WTC11 (cell line): ENCODE results near the gene DNAJC25. TPM values are rescaled to one million over a fixed set of nuclear protein-coding genes. Genes with fewer than 3 reads are reported as not detected.

Experiments used
- ATAC-seq: fragments of 200-7000 bp; cut with Tn5 transposase; 2 replicates; pipeline ENCODE4 v1.10.0; 2021; ENCODE audit warnings: mild to moderate bottlenecking, moderate library complexity
- CTCF ChIA-PET: fragments of 300-600 bp; sonication (Branson Sonifier 250); formaldehyde crosslinking; loops from one replicate; lab custom pipeline; 2021; ENCODE audit warnings: antibody characterized with exemption; lab: Charles Lee
- POLR2A ChIA-PET: fragments of 350-600 bp; sonication (Branson Sonifier 250); formaldehyde crosslinking; loops from one replicate; lab custom pipeline; 2021; ENCODE audit warnings: antibody characterized with exemption; lab: Charles Lee
- DNase-seq: peaks from one replicate; pipeline ENCODE4 v3.0.0; 2021; ENCODE audit warnings: low spot score
- H3K27ac Mint-ChIP-seq: 2 replicates; pipeline ENCODE4 v1.8.0; 2021; ENCODE audit warnings: mixed read lengths
- H3K27me3 Mint-ChIP-seq: 2 replicates; pipeline ENCODE4 v1.8.0; 2021; ENCODE audit warnings: low read depth, mild to moderate bottlenecking, moderate library complexity, mixed read lengths
- H3K36me3 Mint-ChIP-seq: 2 replicates; pipeline ENCODE4 v1.8.0; 2021; ENCODE audit warnings: mixed read lengths
- H3K4me1 Mint-ChIP-seq: 2 replicates; pipeline ENCODE4 v1.8.0; 2022; ENCODE audit warnings: mixed read lengths
- H3K4me3 Mint-ChIP-seq: 2 replicates; pipeline ENCODE4 v1.8.0; 2021; ENCODE audit warnings: mild to moderate bottlenecking, moderate library complexity, mixed read lengths
- H3K9me3 Mint-ChIP-seq: 2 replicates; pipeline ENCODE4 v1.8.0; 2021; ENCODE audit warnings: mixed read lengths
- ATF2 ChIP-seq: sonication (generic); formaldehyde crosslinking; IDR thresholded peaks from 2 replicates; pipeline ENCODE4 v1.8.1; 2022; ENCODE audit warnings: low read depth, missing genetic modification reagents, borderline replicate concordance
- ATF3 ChIP-seq: sonication (generic); formaldehyde crosslinking; conservative IDR thresholded peaks from 2 replicates; pipeline ENCODE4 v1.8.1; 2022; ENCODE audit warnings: mild to moderate bottlenecking, missing genetic modification reagents
- ERG ChIP-seq: fragments of 250-450 bp; sonication (Bioruptor Pico); IDR thresholded peaks from 2 replicates; pipeline ENCODE4 v1.8.0; 2021; ENCODE audit warnings: mild to moderate bottlenecking
- FOXK1 ChIP-seq: sonication (generic); formaldehyde crosslinking; IDR thresholded peaks from 2 replicates; pipeline ENCODE4 v1.8.0; 2022; ENCODE audit warnings: mild to moderate bottlenecking, moderate library complexity, missing genetic modification reagents
- IRF1 ChIP-seq: sonication (generic); formaldehyde crosslinking; IDR thresholded peaks from 2 replicates; pipeline ENCODE4 v1.8.0; 2023; ENCODE audit warnings: missing genetic modification reagents
- JAZF1 ChIP-seq: fragments of 250-450 bp; sonication (Bioruptor Pico); IDR thresholded peaks from 2 replicates; pipeline ENCODE4 v1.9.0; 2021; ENCODE audit warnings: moderate library complexity, mild to moderate bottlenecking, inconsistent platforms
- KAT7 ChIP-seq: sonication (generic); formaldehyde crosslinking; IDR thresholded peaks from 2 replicates; pipeline ENCODE4 v1.8.1; 2023; ENCODE audit warnings: missing genetic modification reagents, mild to moderate bottlenecking, borderline replicate concordance
- MXD4 ChIP-seq: fragments of 250-450 bp; sonication (Bioruptor Pico); IDR thresholded peaks from 2 replicates; pipeline ENCODE4 v1.8.0; 2021; ENCODE audit warnings: mild to moderate bottlenecking, moderate library complexity, borderline replicate concordance
- MYBL2 ChIP-seq: sonication (generic); formaldehyde crosslinking; IDR thresholded peaks from 2 replicates; pipeline ENCODE4 v1.8.1; 2023; ENCODE audit warnings: mild to moderate bottlenecking, moderate library complexity, missing genetic modification reagents
- OVOL2 ChIP-seq: fragments of 250-450 bp; sonication (Bioruptor Pico); IDR thresholded peaks from 2 replicates; pipeline ENCODE4 v1.9.0; 2021; ENCODE audit warnings: mild to moderate bottlenecking, borderline replicate concordance
- SMAD3 ChIP-seq: sonication (generic); formaldehyde crosslinking; IDR thresholded peaks from 2 replicates; pipeline ENCODE4 v1.8.0; 2022; ENCODE audit warnings: missing genetic modification reagents, mild to moderate bottlenecking, borderline replicate concordance
- SMAD4 ChIP-seq: sonication (generic); formaldehyde crosslinking; IDR thresholded peaks from 2 replicates; pipeline ENCODE4 v1.8.0; 2022; ENCODE audit warnings: mild to moderate bottlenecking, missing genetic modification reagents
- SP1 ChIP-seq: sonication (generic); formaldehyde crosslinking; conservative IDR thresholded peaks from 2 replicates; pipeline ENCODE4 v1.8.1; 2022; ENCODE audit warnings: missing genetic modification reagents
- ZBTB21 ChIP-seq: sonication (generic); formaldehyde crosslinking; IDR thresholded peaks from 2 replicates; pipeline ENCODE4 v1.8.1; 2023; ENCODE audit warnings: mild to moderate bottlenecking, missing genetic modification reagents, borderline replicate concordance
- ZNF138 ChIP-seq: sonication (generic); formaldehyde crosslinking; conservative IDR thresholded peaks from 2 replicates; pipeline ENCODE4 v1.8.1; 2022; ENCODE audit warnings: mild to moderate bottlenecking, moderate library complexity, missing genetic modification reagents
- ZNF219 ChIP-seq: sonication (generic); formaldehyde crosslinking; IDR thresholded peaks from 2 replicates; pipeline ENCODE4 v1.8.0; 2023; ENCODE audit warnings: missing genetic modification reagents, mild to moderate bottlenecking, borderline replicate concordance
- ZNF232 ChIP-seq: sonication (generic); formaldehyde crosslinking; IDR thresholded peaks from 2 replicates; pipeline ENCODE4 v1.8.0; 2022; ENCODE audit warnings: mild to moderate bottlenecking, missing genetic modification reagents
- total RNA-seq: library from RNA; stranded (reverse); gene quantifications from 3 replicates; pipeline ENCODE4 v1.2.3, GENCODE V29; 2021
- TF ChIP-seq, protein P1 (sequence below): sonication (generic); formaldehyde crosslinking; IDR thresholded peaks from 2 replicates; pipeline ENCODE4 v1.8.1; 2023; ENCODE audit warnings: mild to moderate bottlenecking, moderate library complexity, missing genetic modification reagents

DNAJC25 gene
- total RNA-seq, 1 experiment from 2014 or later = 7.4 TPM

DNA sequence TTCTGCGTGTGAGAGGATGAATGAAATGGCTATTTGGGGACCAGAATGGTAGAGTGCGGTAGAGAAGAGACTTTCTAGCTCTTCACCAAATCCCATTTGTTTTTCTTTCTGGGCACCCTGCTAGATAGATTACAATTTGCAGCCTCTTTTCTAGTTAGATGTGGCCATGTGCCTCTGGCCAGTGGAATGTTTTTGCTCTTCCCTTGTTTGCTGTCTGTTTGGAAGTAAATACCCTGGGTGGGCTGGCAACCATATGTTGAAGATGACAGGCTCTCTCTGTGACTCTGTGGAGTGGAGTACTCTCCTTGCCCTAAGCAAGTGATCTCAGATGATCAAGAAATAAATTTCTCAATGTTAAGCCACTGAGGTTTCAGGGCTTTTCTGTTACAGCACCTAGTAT lies 43.2 kb downstream of the DNAJC25 start:
- Mint-ChIP-seq H3K36me3 (peaks cover 6% of the 10 kb centered on the region), H3K4me1 (no peaks in the 10 kb centered on the region), H3K9me3 (peaks cover 3% of the 10 kb centered on the region), H3K27ac (no peak overlapping the region), H3K4me3 (no peak overlapping the region), H3K27me3 (no peaks in the 10 kb centered on the region)
- ATAC-seq = no peak
- ChIA-PET CTCF (no interaction called here), POLR2A (interaction anchor here (0.6 kb wide), 1 partner anchor 13 kb away, joined by 3 read pairs; no protein-coding TSS in a partner anchor)
- no peak for DNase-seq
- TF ChIP-seq SP1 (CRISPR knock-in tag) = no peak

DNA sequence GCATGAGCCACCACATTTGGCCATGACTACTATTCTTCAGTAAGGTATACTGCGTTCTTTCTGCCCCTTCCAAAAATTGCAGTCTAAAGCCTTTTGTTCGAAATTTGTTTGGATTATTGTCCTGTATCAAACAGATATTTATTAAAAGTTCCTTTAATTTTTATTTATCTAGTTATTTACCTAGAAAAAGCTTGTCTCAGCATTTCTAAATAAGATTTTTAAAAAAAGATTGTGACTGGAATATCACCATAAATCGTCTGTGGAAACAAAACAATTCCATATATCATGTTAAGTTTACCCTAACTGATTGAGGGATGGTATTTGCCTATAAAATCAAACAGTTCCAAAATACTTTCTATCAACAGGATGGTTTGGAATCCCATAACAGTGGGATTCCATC lies 45.0 kb downstream of the DNAJC25 start:
- DNase-seq (no peak), ATAC-seq (no peak)
- H3K4me3 Mint-ChIP-seq = no peak overlapping the region
- no peak overlapping the region for H3K27ac Mint-ChIP-seq
- ChIA-PET CTCF (no interaction called here), POLR2A (no interaction called here)
- H3K9me3 Mint-ChIP-seq = peaks cover 11% of the 10 kb centered on the region
- H3K36me3 Mint-ChIP-seq = peaks cover 12% of the 10 kb centered on the region
- H3K4me1 Mint-ChIP-seq = no peaks in the 10 kb centered on the region
- no peaks in the 10 kb centered on the region for H3K27me3 Mint-ChIP-seq
- TF ChIP-seq ERG (CRISPR knock-in tag) (no peak), ZBTB21 (CRISPR knock-in tag) (no peak), ATF3 (CRISPR knock-in tag) (no peak)

GRCh38 chr9:111678293-111678692 lies 47.2 kb downstream of the DNAJC25 start:
- POLR2A ChIA-PET = no interaction called here
- H3K4me1 Mint-ChIP-seq = no peaks in the 10 kb centered on the region
- TF ChIP-seq JAZF1 (CRISPR knock-in tag) = no peak
- no peak for TF ChIP-seq MYBL2
- no peaks in the 10 kb centered on the region for H3K27me3 Mint-ChIP-seq
- H3K9me3 Mint-ChIP-seq = peaks cover 11% of the 10 kb centered on the region
- ATAC-seq (no peak; the same call in 1 of the 2 replicates), DNase-seq (no peak)
- H3K36me3 Mint-ChIP-seq = peaks cover 12% of the 10 kb centered on the region
- CTCF ChIA-PET = no interaction called here
- no peak overlapping the region for H3K4me3 Mint-ChIP-seq
- no peak overlapping the region for H3K27ac Mint-ChIP-seq

DNA sequence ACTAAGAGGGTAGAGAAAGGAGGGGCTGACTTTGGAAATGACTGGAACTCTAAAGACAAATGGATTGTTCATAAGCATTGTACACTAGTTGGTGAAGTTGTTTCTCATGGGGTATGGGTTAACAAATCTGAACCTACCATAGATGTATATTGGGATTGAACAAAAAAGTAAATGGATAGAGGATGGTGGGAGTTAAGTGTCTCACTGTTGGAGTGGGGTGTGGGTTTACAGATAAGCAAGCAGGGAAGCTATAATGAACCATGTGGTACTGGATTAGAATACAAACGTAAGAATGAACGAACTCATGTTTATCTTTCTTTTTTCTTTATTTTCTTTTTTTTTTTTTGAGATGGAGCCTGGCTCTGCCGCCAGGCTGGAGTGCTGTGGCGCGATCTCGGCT lies 48.1 kb downstream of the DNAJC25 start:
- H3K27ac Mint-ChIP-seq = no peak overlapping the region
- H3K9me3 Mint-ChIP-seq = peaks cover 11% of the 10 kb centered on the region
- H3K27me3 Mint-ChIP-seq = no peaks in the 10 kb centered on the region
- peaks cover 12% of the 10 kb centered on the region for H3K36me3 Mint-ChIP-seq
- TF ChIP-seq ZNF219 (CRISPR knock-in tag) (no peak), ZNF138 (CRISPR knock-in tag) (no peak), SMAD4 (CRISPR knock-in tag) (no peak), ATF2 (no peak)
- H3K4me3 Mint-ChIP-seq = no peak overlapping the region
- ChIA-PET CTCF (no interaction called here), POLR2A (no interaction called here)
- ATAC-seq = no peak
- DNase-seq = no peak
- H3K4me1 Mint-ChIP-seq = no peaks in the 10 kb centered on the region

- ATAC-seq (no peak), DNase-seq (no peak)
- Mint-ChIP-seq H3K9me3 (peaks cover 11% of the 10 kb centered on the region), H3K36me3 (peaks cover 12% of the 10 kb centered on the region), H3K4me1 (no peaks in the 10 kb centered on the region), H3K27ac (no peak overlapping the region), H3K4me3 (no peak overlapping the region), H3K27me3 (no peaks in the 10 kb centered on the region)
- CTCF ChIA-PET = no interaction called here
- POLR2A ChIA-PET = no interaction called here
- TF ChIP-seq KAT7 (CRISPR knock-in tag) (no peak), SMAD3 (no peak), FOXK1 (CRISPR knock-in tag) (no peak), ATF2 (no peak), MXD4 (CRISPR knock-in tag) (no peak), ZNF232 (no peak), IRF1 (no peak), ZBTB21 (CRISPR knock-in tag) (no peak), OVOL2 (no peak), ZNF219 (CRISPR knock-in tag) (no peak)
- TF ChIP-seq, protein P1, sequence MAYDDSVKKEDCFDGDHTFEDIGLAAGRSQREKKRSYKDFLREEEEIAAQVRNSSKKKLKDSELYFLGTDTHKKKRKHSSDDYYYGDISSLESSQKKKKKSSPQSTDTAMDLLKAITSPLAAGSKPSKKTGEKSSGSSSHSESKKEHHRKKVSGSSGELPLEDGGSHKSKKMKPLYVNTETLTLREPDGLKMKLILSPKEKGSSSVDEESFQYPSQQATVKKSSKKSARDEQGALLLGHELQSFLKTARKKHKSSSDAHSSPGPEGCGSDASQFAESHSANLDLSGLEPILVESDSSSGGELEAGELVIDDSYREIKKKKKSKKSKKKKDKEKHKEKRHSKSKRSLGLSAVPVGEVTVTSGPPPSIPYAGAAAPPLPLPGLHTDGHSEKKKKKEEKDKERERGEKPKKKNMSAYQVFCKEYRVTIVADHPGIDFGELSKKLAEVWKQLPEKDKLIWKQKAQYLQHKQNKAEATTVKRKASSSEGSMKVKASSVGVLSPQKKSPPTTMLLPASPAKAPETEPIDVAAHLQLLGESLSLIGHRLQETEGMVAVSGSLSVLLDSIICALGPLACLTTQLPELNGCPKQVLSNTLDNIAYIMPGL (CRISPR knock-in tag) = no peak
Measured at GRCh38 chr9:111683392-111683791, 52.3 kb downstream of the DNAJC25 start.
